IPS DF 6.9 (cell line): ENCODE data around the gene DTNB.

ENCODE experiments used
- DNase-seq: peaks from one replicate; pipeline ENCODE4 v3.0.0-alpha.2; 2013; ENCODE audit warnings: low read depth, low spot score
- H3K27ac ChIP-seq: one replicate; pipeline ENCODE4 v1.5.1; 2013; ENCODE audit warnings: low read length, control low read depth
- H3K27me3 ChIP-seq: 2 replicates; pipeline ENCODE4 v1.6.1; 2013; ENCODE audit warnings: mild to moderate bottlenecking, low read length; ENCODE audit not compliant: control insufficient read depth, insufficient read depth
- H3K36me3 ChIP-seq: 2 replicates; pipeline ENCODE4 v1.6.1; 2013; ENCODE audit warnings: low read length; ENCODE audit not compliant: control insufficient read depth, insufficient read depth
- H3K4me1 ChIP-seq: 2 replicates; pipeline ENCODE4 v1.6.1; 2013; ENCODE audit warnings: low read length; ENCODE audit not compliant: control insufficient read depth, insufficient read depth
- H3K4me3 ChIP-seq: 2 replicates; pipeline ENCODE4 v1.5.1; 2013; ENCODE audit warnings: mild to moderate bottlenecking, low read length
- H3K9me3 ChIP-seq: 2 replicates; pipeline ENCODE4 v1.6.1; 2013; ENCODE audit warnings: low read length, inconsistent platforms; ENCODE audit not compliant: control insufficient read depth, insufficient read depth
- WGBS: extraction: QIAGEN DNeasy Blood & Tissue Kit; methylation state at CpG from one replicate; pipeline ENCODE4 v1.1.7; 2013; ENCODE audit warnings: mixed read lengths, missing lambda C conversion rate; ENCODE audit not compliant: insufficient read length, insufficient coverage; 5-methylcytosine and 5-hydroxymethylcytosine counted together

The DTNB gene

DNA sequence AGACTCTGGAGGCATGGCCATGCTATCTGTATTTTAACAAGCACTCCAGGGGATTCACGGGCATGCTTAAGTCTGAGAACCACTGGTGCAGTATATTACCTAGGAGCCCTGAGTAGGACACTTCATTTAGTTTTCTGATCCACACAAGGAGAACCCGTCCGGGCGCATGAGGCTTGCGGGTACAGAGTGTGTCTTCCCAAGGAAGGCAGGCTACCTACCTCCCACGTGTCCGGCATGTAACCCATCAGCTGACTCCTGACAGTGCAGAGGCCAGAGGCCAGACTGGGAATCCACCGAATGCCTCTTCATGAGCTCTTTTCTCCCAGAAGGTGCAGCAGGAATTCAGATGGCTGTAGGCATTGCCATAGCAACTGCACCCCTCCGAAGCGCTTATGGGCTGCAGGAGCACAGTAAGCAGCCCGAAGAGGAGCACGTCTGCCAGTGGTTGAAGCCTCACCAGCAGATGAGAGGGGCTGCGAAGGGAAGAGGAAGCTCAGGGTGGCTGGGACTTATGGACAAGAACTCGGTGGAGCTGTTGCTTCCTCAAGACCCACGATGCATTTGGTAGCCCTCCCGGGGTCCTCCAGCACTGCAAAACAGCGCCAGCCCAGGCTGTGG lies 297.9 kb downstream of the DTNB start:
- Histone ChIP-seq H3K4me3 (no peak overlapping the region), H3K27me3 (no peaks in the 10 kb centered on the region), H3K4me1 (peaks cover 9% of the 10 kb centered on the region; the same call in 1 of the 2 replicates), H3K27ac (no peak overlapping the region), H3K36me3 (no peaks in the 10 kb centered on the region; the same call in 1 of the 2 replicates), H3K9me3 (no peaks in the 10 kb centered on the region)
- no CpG with 5 or more reads among the region's 17 CpGs for whole genome bisulfite sequencing
- no peak for DNase-seq

DNA sequence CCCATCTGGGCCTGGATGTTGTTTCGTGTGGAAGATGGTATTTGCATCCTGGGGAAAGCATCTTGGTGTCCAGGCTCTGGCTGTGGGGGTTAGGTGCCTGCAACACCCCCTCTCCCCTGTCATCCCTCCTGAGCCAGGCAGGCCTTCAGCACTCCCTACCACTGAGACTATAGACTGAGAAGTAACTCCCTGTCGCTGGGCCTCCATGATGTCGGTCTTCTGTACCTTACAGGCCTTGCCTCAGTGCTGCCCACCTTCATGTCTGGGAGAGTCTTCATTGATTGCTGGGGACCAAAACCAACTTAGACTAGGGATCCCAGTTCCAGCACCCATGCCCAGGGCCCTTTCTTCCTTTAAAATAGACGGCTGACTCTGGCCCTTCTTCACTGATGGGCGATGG lies 298.6 kb downstream of the DTNB start:
- no peak for DNase-seq
- H3K9me3 ChIP-seq, result no peaks in the 10 kb centered on the region
- no peaks in the 10 kb centered on the region for H3K27me3 ChIP-seq
- H3K4me3 ChIP-seq, result no peak overlapping the region
- no peak overlapping the region for H3K27ac ChIP-seq
- WGBS, result no CpG with 5 or more reads among the region's 5 CpGs
- no peaks in the 10 kb centered on the region; the same call in 1 of the 2 replicates for H3K36me3 ChIP-seq
- peaks cover 9% of the 10 kb centered on the region; the same call in 1 of the 2 replicates for H3K4me1 ChIP-seq

DNA sequence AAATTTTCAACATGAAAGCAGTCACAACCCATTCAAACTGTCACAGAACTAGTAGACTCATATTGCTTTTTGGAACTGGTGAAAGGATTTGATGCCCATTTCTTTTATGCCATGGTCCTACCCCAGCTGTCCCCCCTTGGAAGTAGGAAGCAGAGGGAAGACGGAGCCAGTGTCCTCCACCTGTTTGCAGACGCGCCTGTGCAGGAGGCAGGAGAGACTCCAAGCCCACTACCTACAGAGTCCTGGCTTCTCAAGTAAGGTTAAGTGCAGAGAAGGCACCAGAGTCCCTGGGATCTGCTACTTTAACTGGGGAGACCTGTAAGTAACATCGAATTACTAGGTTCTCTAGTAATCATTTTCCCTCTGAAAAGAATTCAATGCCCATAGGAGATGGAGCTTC lies 299.0 kb downstream of the DTNB start:
- Histone ChIP-seq H3K4me3 (no peak overlapping the region), H3K9me3 (no peaks in the 10 kb centered on the region), H3K36me3 (no peaks in the 10 kb centered on the region; the same call in 1 of the 2 replicates), H3K4me1 (peaks cover 9% of the 10 kb centered on the region; the same call in 1 of the 2 replicates), H3K27me3 (no peaks in the 10 kb centered on the region), H3K27ac (no peak overlapping the region)
- DNase-seq, result no peak
- WGBS, result no CpG with 5 or more reads among the region's 4 CpGs

DNA sequence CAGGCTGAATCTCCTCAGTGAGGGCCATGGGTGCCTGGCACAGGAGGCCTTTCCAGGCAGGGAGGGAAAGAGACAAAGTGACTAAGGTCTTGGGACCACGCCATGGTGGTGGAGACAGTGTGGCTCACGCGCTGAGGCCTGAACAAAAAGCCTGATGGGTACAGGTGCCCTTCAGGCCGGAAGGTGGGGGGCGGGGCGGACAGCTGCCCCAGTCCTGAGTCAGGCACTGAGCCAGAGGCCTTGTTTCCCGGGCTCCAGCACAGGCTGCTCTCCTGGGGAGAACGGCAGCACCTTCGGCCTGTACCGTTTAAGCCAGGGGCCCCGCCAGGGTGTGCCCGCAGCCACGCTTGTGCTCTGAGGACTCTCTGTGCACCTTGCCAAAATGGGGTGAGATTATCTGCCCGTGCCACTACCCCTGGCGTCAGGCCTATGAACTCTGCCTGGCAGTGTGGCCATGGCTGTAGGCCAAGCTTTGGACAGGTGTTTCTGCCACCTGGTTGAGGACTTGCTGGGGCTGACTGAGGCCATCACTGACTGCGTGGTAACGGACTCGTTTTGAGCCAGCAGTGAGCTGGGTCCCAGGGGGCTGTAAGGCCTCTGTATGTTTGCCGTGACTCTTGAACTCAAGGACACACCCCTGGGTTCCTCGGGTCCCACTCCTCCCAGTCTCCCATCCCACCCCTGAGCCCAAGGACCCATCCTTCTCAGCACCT lies 300.0 kb downstream of the DTNB start:
- Histone ChIP-seq H3K27ac (no peak overlapping the region), H3K36me3 (no peaks in the 10 kb centered on the region; the same call in 1 of the 2 replicates), H3K27me3 (no peaks in the 10 kb centered on the region), H3K4me3 (no peak overlapping the region), H3K9me3 (no peaks in the 10 kb centered on the region), H3K4me1 (peaks cover 9% of the 10 kb centered on the region; the same call in 1 of the 2 replicates)
- WGBS, result no CpG with 5 or more reads among the region's 20 CpGs
- no peak for DNase-seq

DNA sequence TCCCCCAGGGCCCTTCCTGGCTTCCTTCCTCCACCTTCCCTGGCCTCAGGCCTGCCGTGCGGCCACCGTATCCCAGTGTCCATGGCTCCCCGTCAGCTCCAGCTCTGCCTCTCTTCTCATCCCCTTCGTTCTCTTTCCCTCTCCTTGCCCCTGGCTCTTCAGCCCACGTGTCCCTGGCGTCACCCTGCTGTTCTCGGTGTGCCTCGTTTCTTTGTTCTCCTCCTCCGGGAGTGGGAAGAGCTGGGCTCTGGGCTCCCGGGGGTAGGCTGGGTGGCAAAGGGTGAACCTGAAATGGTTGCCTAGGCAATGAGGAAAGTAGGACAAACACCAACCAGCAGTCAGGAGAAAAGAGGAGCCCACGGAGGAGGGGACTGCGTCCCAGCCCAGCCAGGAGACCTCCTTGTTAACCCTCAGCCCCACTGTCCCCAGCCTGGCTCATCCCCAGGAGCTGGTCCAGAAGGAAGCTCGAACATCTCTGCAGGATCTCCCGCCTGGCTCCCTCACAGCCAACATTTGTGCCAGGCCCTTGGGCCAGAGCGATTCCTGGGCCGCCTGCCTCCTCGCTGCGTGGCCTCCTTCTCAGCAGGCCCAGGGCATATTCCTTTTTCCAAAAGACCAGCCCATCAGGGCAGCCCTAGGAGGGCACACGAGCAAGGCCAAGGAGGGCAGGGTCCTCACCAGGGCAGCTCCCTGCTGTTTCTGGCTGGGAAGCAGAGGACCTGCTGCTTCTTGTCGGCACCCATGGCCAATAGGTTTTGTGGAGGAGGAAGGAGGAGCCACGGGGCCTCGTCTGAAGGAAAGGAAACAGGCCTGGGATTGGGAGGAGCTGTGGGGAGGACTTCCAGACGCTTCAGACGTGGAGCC lies 300.7 kb downstream of the DTNB start:
- Histone ChIP-seq H3K36me3 (no peaks in the 10 kb centered on the region; the same call in 1 of the 2 replicates), H3K4me3 (no peak overlapping the region), H3K27ac (no peak overlapping the region), H3K27me3 (no peaks in the 10 kb centered on the region), H3K9me3 (no peaks in the 10 kb centered on the region), H3K4me1 (peaks cover 9% of the 10 kb centered on the region; the same call in 1 of the 2 replicates)
- WGBS, result no CpG with 5 or more reads among the region's 25 CpGs
- no peak for DNase-seq

DNA sequence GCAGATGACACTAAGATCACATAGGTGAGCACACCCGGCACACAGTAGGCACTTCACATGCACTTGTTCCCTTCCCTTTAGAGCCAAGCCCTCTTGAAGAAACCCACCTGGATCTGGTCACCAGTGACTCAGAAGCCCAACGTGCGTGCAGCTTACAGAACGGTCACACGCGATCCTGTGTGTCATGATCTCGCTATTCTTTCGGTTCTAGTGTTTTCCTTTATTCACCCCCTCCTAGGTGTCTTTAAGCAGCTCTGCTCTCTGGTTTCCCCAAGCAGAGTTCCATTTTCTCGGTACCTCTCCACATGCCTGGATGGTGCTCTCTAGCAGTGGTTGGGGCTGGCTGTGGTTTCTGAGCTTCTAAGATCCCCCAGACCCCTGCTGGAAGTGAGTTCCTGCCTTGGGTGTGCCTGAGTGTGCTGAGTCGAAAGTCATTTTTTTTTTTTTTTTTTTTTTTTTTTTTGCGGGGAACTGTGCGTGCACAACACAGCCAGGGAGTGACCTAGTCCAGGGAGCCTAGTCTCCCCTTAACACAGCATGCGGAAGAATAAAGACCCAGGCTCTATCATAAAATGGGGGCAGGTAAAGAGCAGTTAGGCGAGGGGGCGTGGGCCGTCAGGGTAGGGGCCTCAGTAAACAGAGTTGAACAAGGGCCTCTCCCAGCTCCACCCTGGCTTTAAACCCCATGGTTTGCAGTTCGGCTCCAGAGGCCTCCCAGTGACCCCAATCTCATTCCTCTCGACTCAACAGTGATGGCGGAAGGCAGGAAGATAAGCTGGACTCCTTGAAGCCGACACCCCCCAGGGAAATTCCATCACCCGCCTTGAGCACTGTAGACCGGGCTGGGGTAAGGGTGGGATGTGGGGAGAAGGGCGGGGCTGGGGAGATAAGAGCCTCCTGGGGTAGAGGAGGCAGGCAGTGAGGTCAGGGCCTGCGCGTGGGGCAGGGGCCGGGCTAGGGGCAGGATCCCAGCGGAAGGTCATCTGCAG lies 301.8 kb downstream of the DTNB start:
- Histone ChIP-seq H3K9me3 (no peaks in the 10 kb centered on the region), H3K36me3 (no peaks in the 10 kb centered on the region; the same call in 1 of the 2 replicates), H3K27ac (no peak overlapping the region), H3K4me3 (no peak overlapping the region), H3K27me3 (no peaks in the 10 kb centered on the region), H3K4me1 (0 out of 2 replicates have a peak, but pooled peaks cover 5% of the 10 kb centered on the region)
- no CpG with 5 or more reads among the region's 27 CpGs for WGBS
- DNase-seq, result no peak

DNA sequence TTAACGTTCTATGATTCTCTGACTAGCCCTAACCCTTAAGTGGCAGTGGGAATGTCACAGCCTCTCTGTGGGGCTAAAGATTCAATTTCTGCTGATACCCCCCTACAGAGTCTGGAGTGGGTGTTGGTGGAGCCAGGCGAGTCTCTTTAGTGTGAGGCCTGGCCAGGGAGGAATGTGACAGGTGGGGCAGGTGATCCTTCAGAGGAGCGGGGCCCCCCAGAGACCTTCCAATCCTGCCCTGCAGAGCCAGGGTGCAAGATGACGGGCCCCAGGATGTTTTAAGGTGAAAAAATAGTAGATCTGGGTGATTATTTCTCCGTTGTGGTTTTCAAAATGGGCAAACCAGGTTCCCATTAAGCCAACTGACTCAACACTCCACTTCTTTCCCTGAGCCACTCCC lies 303.5 kb downstream of the DTNB start:
- H3K36me3 ChIP-seq, result no peaks in the 10 kb centered on the region; the same call in 1 of the 2 replicates
- DNase-seq, result no peak
- no peaks in the 10 kb centered on the region for H3K9me3 ChIP-seq
- 0 out of 2 replicates have a peak, but pooled peaks cover 1% of the 10 kb centered on the region for H3K4me1 ChIP-seq
- WGBS, result no CpG with 5 or more reads among the region's 5 CpGs
- H3K27ac ChIP-seq, result no peak overlapping the region
- no peak overlapping the region for H3K4me3 ChIP-seq
- no peaks in the 10 kb centered on the region for H3K27me3 ChIP-seq

DNA sequence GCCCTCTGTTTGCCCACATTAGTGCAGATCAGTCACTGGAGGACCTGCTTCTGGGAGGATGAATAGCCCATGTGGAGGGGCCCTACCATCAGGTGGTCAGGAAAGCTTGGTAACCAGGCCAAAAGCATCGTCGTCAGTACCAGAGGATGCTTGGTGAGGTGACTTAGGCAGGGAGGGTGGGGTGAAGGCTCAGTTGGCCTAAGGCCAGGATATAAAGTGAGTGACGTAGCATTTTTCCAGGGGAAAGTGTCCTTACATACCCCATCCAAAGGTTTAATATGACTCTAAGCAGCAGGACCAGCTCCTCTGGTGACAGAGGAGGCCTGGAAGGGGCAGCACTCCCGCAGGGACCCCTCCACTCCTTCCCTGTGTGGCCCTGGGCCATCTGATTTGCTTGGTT lies 303.9 kb downstream of the DTNB start:
- no CpG with 5 or more reads among the region's 4 CpGs for WGBS
- DNase-seq, result no peak
- Histone ChIP-seq H3K27ac (no peak overlapping the region), H3K36me3 (no peaks in the 10 kb centered on the region; the same call in 1 of the 2 replicates), H3K4me3 (no peak overlapping the region), H3K4me1 (0 out of 2 replicates have a peak, but pooled peaks cover 1% of the 10 kb centered on the region), H3K27me3 (no peaks in the 10 kb centered on the region), H3K9me3 (no peaks in the 10 kb centered on the region)

DNA sequence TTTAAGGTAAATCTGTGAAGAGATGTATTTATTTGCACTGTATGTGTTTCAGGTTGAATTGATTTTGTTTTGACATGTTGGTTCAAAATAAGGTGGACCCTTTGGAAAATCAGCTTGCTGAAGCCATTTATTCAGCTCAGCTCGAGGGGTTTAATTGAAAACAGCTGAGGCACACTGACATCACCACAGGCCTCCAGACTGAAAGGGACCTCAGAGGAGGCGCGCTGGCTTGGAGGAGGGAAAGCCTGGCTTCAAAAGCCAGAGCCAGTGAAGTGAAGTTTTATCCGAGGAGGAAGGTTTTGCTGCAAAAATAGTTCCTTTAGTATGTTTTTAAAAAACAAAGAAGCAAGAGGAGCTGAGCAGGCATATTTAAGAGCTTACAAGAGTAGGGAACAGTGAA lies 304.7 kb downstream of the DTNB start:
- H3K9me3 ChIP-seq, result no peaks in the 10 kb centered on the region
- H3K4me3 ChIP-seq, result no peak overlapping the region
- 0 out of 2 replicates have a peak, but pooled peaks cover 1% of the 10 kb centered on the region for H3K4me1 ChIP-seq
- DNase-seq, result no peak
- H3K36me3 ChIP-seq, result no peaks in the 10 kb centered on the region; the same call in 1 of the 2 replicates
- WGBS, result no CpG with 5 or more reads among the region's 4 CpGs
- H3K27me3 ChIP-seq, result no peaks in the 10 kb centered on the region
- H3K27ac ChIP-seq, result no peak overlapping the region
